ENCODE results near the gene TBL1Y.

DNA sequence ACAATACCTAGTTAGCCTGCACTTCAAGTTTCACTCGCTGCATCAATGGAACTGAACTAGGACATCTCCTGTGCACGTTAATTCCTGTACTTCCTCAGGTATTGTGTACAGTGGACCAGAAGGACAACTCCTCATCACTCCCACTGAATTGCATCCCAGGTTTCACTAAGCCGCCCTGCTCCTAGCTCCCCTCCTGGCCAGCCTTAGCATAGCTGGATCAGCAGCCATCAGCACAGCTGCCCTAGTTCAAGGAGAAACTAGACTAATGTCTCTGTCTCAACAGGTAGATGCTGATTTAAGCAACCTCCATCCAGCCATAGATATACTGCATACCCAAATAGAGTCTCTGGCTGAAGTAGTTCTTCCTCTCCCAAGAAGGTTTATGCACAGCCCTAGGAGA is 16.0 kb upstream of the TBL1Y start:
- TF ChIP-seq SUZ12 (IDR thresholded peaks at IDR 0.05) (no peak), HDGF (IDR thresholded peaks at IDR 0.05; ENCODE audit: borderline replicate concordance) (no peak)
